SK-N-MC (cell line): ENCODE results near the gene SLC25A10.
"Not testable (repeated sequence)": the region's sequence is repeated elsewhere in the genome, so short reads cannot be mapped to it uniquely, and the experiment has no call there.

Source experiments
- DNase-seq: peaks from one replicate; pipeline ENCODE4 v3.0.0-alpha.2; 2011; ENCODE audit warnings: low read depth, low spot score
- H3K27ac ChIP-seq: fragments of 200-600 bp; sonication (generic); 2 replicates; pipeline ENCODE4 v1.5.1; 2016; ENCODE audit warnings: mixed run types
- H3K36me3 ChIP-seq: fragments of 200-600 bp; sonication (generic); 2 replicates; pipeline ENCODE4 v1.6.1; 2017; ENCODE audit warnings: antibody characterized with exemption, low read length, mixed read lengths; ENCODE audit not compliant: insufficient read depth
- H3K4me3 ChIP-seq: fragments of 200-600 bp; sonication (generic); 2 replicates; pipeline ENCODE4 v1.5.1; 2016
- H3K9ac ChIP-seq: fragments of 200-600 bp; sonication (generic); 2 replicates; pipeline ENCODE4 v1.8.0; 2017; ENCODE audit warnings: mixed run types, mixed read lengths; ENCODE audit not compliant: insufficient read length
- H3K9me3 ChIP-seq: fragments of 200-600 bp; sonication (generic); 2 replicates; pipeline ENCODE4 v1.6.1; 2017; ENCODE audit warnings: low read depth, mild to moderate bottlenecking, antibody characterized with exemption, low read length, moderate library complexity, mixed read lengths
- EZH2 ChIP-seq: fragments of 200-600 bp; sonication (generic); IDR thresholded peaks from one replicate; pipeline ENCODE4 v1.6.1; 2017; ENCODE audit warnings: antibody characterized with exemption
- FOXP2 ChIP-seq: optimal IDR thresholded peaks from 2 replicates; pipeline ENCODE3; 2011; ENCODE audit warnings: mild to moderate bottlenecking, moderate library complexity; ENCODE audit not compliant: insufficient read depth; ENCODE audit errors: extremely low read length, control extremely low read depth
- POLR2AphosphoS5 ChIP-seq: IDR thresholded peaks from 2 replicates; pipeline ENCODE4 v1.6.1; 2012; ENCODE audit warnings: mild to moderate bottlenecking, low read depth, low read length, borderline replicate concordance

SLC25A10 gene

GRCh38 chr17:81735264-81736102 lies 23.4 kb downstream of the SLC25A10 start:
- Histone ChIP-seq H3K9me3 (no peaks in the 10 kb centered on the region), H3K36me3 (no peaks in the 10 kb centered on the region), H3K9ac (no peak overlapping the region), H3K4me3 (no peak overlapping the region), H3K27ac (no peak overlapping the region)
- DNase-seq = no peak
- TF ChIP-seq FOXP2 = no peak
- TF ChIP-seq EZH2 = no peak
- no peak for TF ChIP-seq POLR2AphosphoS5

- no peak overlapping the region for H3K9ac ChIP-seq
- no peak for TF ChIP-seq POLR2AphosphoS5
- TF ChIP-seq EZH2 = no peak
- no peak for TF ChIP-seq FOXP2
- H3K4me3 ChIP-seq = no peak overlapping the region
- DNase-seq = no peak
- no peak overlapping the region for H3K27ac ChIP-seq
- no peaks in the 10 kb centered on the region for H3K9me3 ChIP-seq
- H3K36me3 ChIP-seq = no peaks in the 10 kb centered on the region
Observed at GRCh38 chr17:81737947-81738800, 26.1 kb downstream of the SLC25A10 start.

GRCh38 chr17:81738801-81739393 lies 26.8 kb downstream of the SLC25A10 start:
- Histone ChIP-seq H3K4me3 (no peak overlapping the region), H3K27ac (no peak overlapping the region), H3K9ac (no peak overlapping the region), H3K36me3 (no peaks in the 10 kb centered on the region), H3K9me3 (no peaks in the 10 kb centered on the region)
- DNase-seq = no peak
- TF ChIP-seq FOXP2 = no peak
- no peak for TF ChIP-seq EZH2
- no peak for TF ChIP-seq POLR2AphosphoS5

GRCh38 chr17:81739593-81739992 lies 27.5 kb downstream of the SLC25A10 start:
- DNase-seq, H3K9me3 ChIP-seq, H3K36me3 ChIP-seq, H3K27ac ChIP-seq, H3K9ac ChIP-seq, H3K4me3 ChIP-seq: not testable (repeated sequence)

GRCh38 chr17:81740395-81740961 lies 28.4 kb downstream of the SLC25A10 start:
- H3K4me3 ChIP-seq = no peak overlapping the region
- DNase-seq = no peak
- H3K27ac ChIP-seq = no peak overlapping the region
- H3K9ac ChIP-seq = no peak overlapping the region
- H3K36me3 ChIP-seq = no peaks in the 10 kb centered on the region
- TF ChIP-seq FOXP2 (no peak), POLR2AphosphoS5 (no peak), EZH2 (no peak)
- H3K9me3 ChIP-seq = no peaks in the 10 kb centered on the region

- Histone ChIP-seq H3K9ac (no peak overlapping the region), H3K9me3 (no peaks in the 10 kb centered on the region), H3K27ac (no peak overlapping the region), H3K36me3 (no peaks in the 10 kb centered on the region), H3K4me3 (no peak overlapping the region)
- no peak for DNase-seq
- no peak for TF ChIP-seq FOXP2
- no peak for TF ChIP-seq POLR2AphosphoS5
- TF ChIP-seq EZH2 = no peak
Observed at GRCh38 chr17:81741049-81741593, 29.0 kb downstream of the SLC25A10 start.

GRCh38 chr17:81741594-81742452 lies 29.7 kb downstream of the SLC25A10 start:
- Histone ChIP-seq H3K9me3 (no peaks in the 10 kb centered on the region), H3K4me3 (no peak overlapping the region), H3K36me3 (no peaks in the 10 kb centered on the region), H3K27ac (no peak overlapping the region), H3K9ac (no peak overlapping the region)
- TF ChIP-seq EZH2 = no peak
- no peak for TF ChIP-seq FOXP2
- no peak for TF ChIP-seq POLR2AphosphoS5
- no peak for DNase-seq
